ENCODE measurements around the gene SNAP29. TPM values are rescaled to one million over a fixed set of nuclear protein-coding genes. Genes with fewer than 3 reads are reported as not detected.

Gene SNAP29
- total and polyA plus RNA-seq, 9 of the 15 experiments (the other 6 are each of a cell fraction or from before 2014, with no cell fraction given), result 19.5 to 250 (median 75.9) TPM

GRCh38 chr22:20916916-20917810 is 58.4 kb downstream of the SNAP29 start, which contains the start of gene CRKL (continued):
- TF ChIP-seq ARID4B (CRISPR knock-in tag; IDR thresholded peaks at IDR 0.05), result no peak
- no peak for TF ChIP-seq ZNF253 (CRISPR knock-in tag; conservative IDR thresholded peaks at IDR 0.05)
- no peak for TF ChIP-seq ARID1B (IDR thresholded peaks at IDR 0.05)
- no peak for TF ChIP-seq RBM25 (IDR thresholded peaks at IDR 0.05; ENCODE audit: low read depth, low read length, severe bottlenecking)
- TF ChIP-seq ZBTB11 (CRISPR knock-in tag; IDR thresholded peaks at IDR 0.05), result no peak
- peak; percentile 98 for TF ChIP-seq HNRNPLL (IDR thresholded peaks at IDR 0.05; ENCODE audit: low read depth, low read length, poor library complexity, severe bottlenecking)
- no peak for TF ChIP-seq ATF2 (CRISPR knock-in tag; IDR thresholded peaks at IDR 0.05)
- no peak for TF ChIP-seq SIN3B (IDR thresholded peaks at IDR 0.05; ENCODE audit: low read depth)
- TF ChIP-seq ZNF140 (CRISPR knock-in tag; IDR thresholded peaks at IDR 0.05), result no peak
- no peak for TF ChIP-seq ZNF449 (CRISPR knock-in tag; IDR thresholded peaks at IDR 0.05)
- no peak for TF ChIP-seq HDAC3 (IDR thresholded peaks at IDR 0.05; ENCODE audit: borderline replicate concordance, partially characterized antibody)
- TF ChIP-seq ELF2 (CRISPR knock-in tag; IDR thresholded peaks at IDR 0.05), result no peak
- no peak for TF ChIP-seq HEY1 (CRISPR knock-in tag; IDR thresholded peaks at IDR 0.05; ENCODE audit: borderline replicate concordance)
